ENCODE measurements around the gene ADPRH. TPM values are rescaled to one million over a fixed set of nuclear protein-coding genes. Genes with fewer than 3 reads are reported as not detected.

ADPRH gene
- total RNA-seq, 1 experiment from 2014 or later, result 2.8 TPM

GRCh38 chr3:119569156-119569555, 10.1 kb upstream of the ADPRH start:
- no peak for TF ChIP-seq CTCF (IDR thresholded peaks at IDR 0.05; ENCODE audit: insufficient read depth in 1 of 2, low read depth in 1 of 2, low read length in 1 of 2, severe bottlenecking in 1 of 2, unreplicated experiment in 1 of 2)

GRCh38 chr3:119570229-119570628, 9.1 kb upstream of the ADPRH start:
- Histone ChIP-seq H3K36me3 (ENCODE audit: control insufficient read depth, insufficient read depth, low read length) (no peaks in the 10 kb centered on the region), H3K27me3 (replicated peaks; ENCODE audit: control insufficient read depth, insufficient read depth, low read length) (no peaks in the 10 kb centered on the region), H3K4me3 (ENCODE audit: low read depth, low read length) (no peak overlapping the region), H3K9me3 (no peaks in the 10 kb centered on the region), H3K4me1 (no peaks in the 10 kb centered on the region)
- ChIA-PET CTCF (no interaction called here), POLR2A (no interaction called here)
- BruUV-seq (replicated peaks), result no TSS peak
- Mint-ChIP-seq H3K27ac (ENCODE audit: unreplicated experiment) (no peak overlapping the region), H3K27me3 (ENCODE audit: insufficient read depth, unreplicated experiment) (peaks cover 10% of the 10 kb centered on the region), H3K4me1 (ENCODE audit: low read depth, unreplicated experiment) (no peaks in the 10 kb centered on the region), H3K36me3 (ENCODE audit: insufficient read depth, unreplicated experiment) (no peaks in the 10 kb centered on the region), H3K4me3 (ENCODE audit: unreplicated experiment) (no peak overlapping the region), H3K9me3 (ENCODE audit: unreplicated experiment) (no peaks in the 10 kb centered on the region)
- no peak for DNase-seq
- intact Hi-C loops (cut with micrococcal nuclease; ENCODE audit: unreplicated experiment), result no loop called here
- no peak for TF ChIP-seq CTCF (IDR thresholded peaks at IDR 0.05; ENCODE audit: insufficient read depth in 1 of 2, low read depth in 1 of 2, low read length in 1 of 2, severe bottlenecking in 1 of 2, unreplicated experiment in 1 of 2)

More at GRCh38 chr3:119569156-119569555, 10.1 kb upstream of the ADPRH start:
- DNase-seq, result no peak
- Mint-ChIP-seq H3K27me3 (ENCODE audit: insufficient read depth, unreplicated experiment) (peaks cover 10% of the 10 kb centered on the region), H3K36me3 (ENCODE audit: insufficient read depth, unreplicated experiment) (no peaks in the 10 kb centered on the region), H3K27ac (ENCODE audit: unreplicated experiment) (no peak overlapping the region), H3K4me3 (ENCODE audit: unreplicated experiment) (no peak overlapping the region), H3K9me3 (ENCODE audit: unreplicated experiment) (no peaks in the 10 kb centered on the region), H3K4me1 (ENCODE audit: low read depth, unreplicated experiment) (no peaks in the 10 kb centered on the region)
- no peaks in the 10 kb centered on the region for H3K9me3 ChIP-seq
- ChIA-PET POLR2A (no interaction called here), CTCF (no interaction called here)
- intact Hi-C loops (cut with micrococcal nuclease; ENCODE audit: unreplicated experiment), result no loop called here
- H3K4me1 ChIP-seq, result no peaks in the 10 kb centered on the region
- no TSS peak for BruUV-seq (replicated peaks)
- H3K27me3 ChIP-seq (replicated peaks; ENCODE audit: control insufficient read depth, insufficient read depth, low read length), result no peaks in the 10 kb centered on the region
- H3K4me3 ChIP-seq (ENCODE audit: low read depth, low read length), result no peak overlapping the region
- no peaks in the 10 kb centered on the region for H3K36me3 ChIP-seq (ENCODE audit: control insufficient read depth, insufficient read depth, low read length)

DNA sequence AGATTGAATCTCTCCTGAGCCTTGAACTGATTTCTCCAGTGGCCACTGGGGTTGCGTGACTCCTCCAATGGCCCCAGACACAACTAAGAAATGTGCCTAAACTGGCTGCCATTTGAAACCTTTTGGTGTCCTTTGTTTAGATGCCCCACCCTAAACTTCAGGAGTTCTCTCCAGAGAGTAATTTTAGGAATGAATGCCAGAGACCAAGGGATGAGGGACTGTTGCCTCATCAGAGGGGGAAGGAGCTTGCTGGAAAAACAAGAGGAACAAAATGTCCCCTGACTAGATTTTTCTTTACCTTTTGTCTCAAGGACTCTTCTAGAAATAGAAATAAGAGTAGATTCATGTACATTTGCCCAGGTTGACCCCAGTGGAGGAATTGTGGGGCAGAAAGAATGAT, 8.1 kb upstream of the ADPRH start:
- TF ChIP-seq CTCF (IDR thresholded peaks at IDR 0.05; ENCODE audit: insufficient read depth in 1 of 2, low read depth in 1 of 2, low read length in 1 of 2, severe bottlenecking in 1 of 2, unreplicated experiment in 1 of 2), result no peak
- H3K4me3 ChIP-seq (ENCODE audit: low read depth, low read length), result no peak overlapping the region
- Mint-ChIP-seq H3K27me3 (ENCODE audit: insufficient read depth, unreplicated experiment) (peaks cover 4% of the 10 kb centered on the region), H3K36me3 (ENCODE audit: insufficient read depth, unreplicated experiment) (no peaks in the 10 kb centered on the region), H3K4me1 (ENCODE audit: low read depth, unreplicated experiment) (no peaks in the 10 kb centered on the region), H3K27ac (ENCODE audit: unreplicated experiment) (no peak overlapping the region), H3K9me3 (ENCODE audit: unreplicated experiment) (no peaks in the 10 kb centered on the region), H3K4me3 (ENCODE audit: unreplicated experiment) (no peak overlapping the region)
- no peaks in the 10 kb centered on the region for H3K36me3 ChIP-seq (ENCODE audit: control insufficient read depth, insufficient read depth, low read length)
- no peaks in the 10 kb centered on the region for H3K27me3 ChIP-seq (replicated peaks; ENCODE audit: control insufficient read depth, insufficient read depth, low read length)
- POLR2A ChIA-PET, result no interaction called here
- intact Hi-C loops (cut with micrococcal nuclease; ENCODE audit: unreplicated experiment), result no loop called here
- DNase-seq, result no peak
- CTCF ChIA-PET, result no interaction called here
- H3K9me3 ChIP-seq, result no peaks in the 10 kb centered on the region
- no peaks in the 10 kb centered on the region for H3K4me1 ChIP-seq
- no TSS peak for BruUV-seq (replicated peaks)
